Measurements from ENCODE around the gene PRF1.

Gene PRF1

DNA sequence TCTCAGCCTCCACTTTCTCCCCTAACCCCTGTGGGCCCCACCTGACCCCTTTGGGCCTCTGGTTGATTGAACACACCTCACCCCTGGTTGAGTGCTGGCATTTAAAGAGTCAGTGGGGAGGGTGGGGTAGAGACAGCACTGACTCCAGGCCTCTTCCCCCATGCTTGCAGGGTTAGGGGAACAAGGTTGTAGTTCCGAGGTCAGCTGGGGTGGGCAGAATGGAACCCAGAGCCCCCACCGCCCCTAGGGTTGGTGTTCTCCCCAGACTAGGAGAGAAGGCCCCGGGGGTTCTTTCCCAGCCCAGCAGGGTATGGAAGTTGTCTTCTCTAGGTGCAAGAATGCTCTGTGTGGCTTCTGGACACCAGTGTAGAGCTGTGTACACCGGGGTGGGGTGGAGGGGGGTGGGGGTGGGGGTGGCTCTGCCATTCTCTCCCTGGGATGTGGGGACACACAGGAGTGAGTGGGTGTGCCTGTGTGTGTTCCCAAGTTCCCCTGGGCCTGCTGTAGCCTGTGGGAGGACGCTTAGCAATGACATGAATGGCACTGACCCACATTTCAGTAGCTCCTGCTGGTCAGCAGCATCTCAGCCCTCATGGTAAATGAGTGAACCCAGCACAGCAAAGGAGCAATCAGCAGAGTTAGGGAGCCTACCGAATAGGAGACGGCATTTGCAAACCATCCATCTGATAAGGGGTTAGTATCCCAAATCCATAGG is 33.6 kb downstream of the PRF1 start:
- H3K4me1 ChIP-seq (ENCODE audit: control insufficient read depth in 1 of 2, insufficient read depth in 2 of 2, low read length in 2 of 2): no peaks in the 10 kb centered on the region
- H3K4me2 ChIP-seq (ENCODE audit: low read length): no peak overlapping the region
- no peak overlapping the region for H3K4ac ChIP-seq (ENCODE audit: low read depth, low read length)
- no peak overlapping the region for H4K8ac ChIP-seq (ENCODE audit: low read depth, low read length)
- H4K12ac ChIP-seq (ENCODE audit: low read depth, low read length): no peak overlapping the region
- no peak overlapping the region for H3K4me3 ChIP-seq (ENCODE audit: low read depth, low read length)
- no peak overlapping the region for H2AK5ac ChIP-seq (ENCODE audit: low read length)
- no peak overlapping the region for H2BK12ac ChIP-seq (ENCODE audit: low read length)
- H3K79me2 ChIP-seq (ENCODE audit: control insufficient read depth, insufficient read depth, low read length, poor library complexity): no peaks in the 10 kb centered on the region
- H3K9me3 ChIP-seq (ENCODE audit: insufficient read depth, low read depth, low read length): peaks cover 1% of the 10 kb centered on the region
- H2AFZ ChIP-seq (ENCODE audit: insufficient read depth, low read length, poor library complexity): no peak overlapping the region
- no CpG with 5 or more reads among the region's 7 CpGs for WGBS (ENCODE audit: extremely low coverage, insufficient coverage, insufficient read length)
- H3K79me1 ChIP-seq (ENCODE audit: low read length): no peaks in the 10 kb centered on the region
- no peaks in the 10 kb centered on the region for H3K27me3 ChIP-seq (ENCODE audit: insufficient read depth, low read length)
- H3K27ac ChIP-seq (ENCODE audit: low read depth, low read length): no peak overlapping the region
- no peak overlapping the region for H3K23ac ChIP-seq (ENCODE audit: low read length)
- H4K91ac ChIP-seq (ENCODE audit: low read depth, low read length): no peak overlapping the region
- no peak overlapping the region for H3K9ac ChIP-seq (ENCODE audit: low read length)
- no peaks in the 10 kb centered on the region for H3K36me3 ChIP-seq (ENCODE audit: control insufficient read depth in 1 of 2, insufficient read depth in 2 of 2, low read length in 2 of 2)
- no peak overlapping the region for H2BK5ac ChIP-seq (ENCODE audit: low read depth, low read length, poor library complexity)
- H3K18ac ChIP-seq (ENCODE audit: low read length): no peak overlapping the region
- H2BK120ac ChIP-seq (ENCODE audit: insufficient read depth, low read length, poor library complexity): no peak overlapping the region
- no peak for DNase-seq
- no peak overlapping the region for H3K14ac ChIP-seq (ENCODE audit: low read length)

DNA sequence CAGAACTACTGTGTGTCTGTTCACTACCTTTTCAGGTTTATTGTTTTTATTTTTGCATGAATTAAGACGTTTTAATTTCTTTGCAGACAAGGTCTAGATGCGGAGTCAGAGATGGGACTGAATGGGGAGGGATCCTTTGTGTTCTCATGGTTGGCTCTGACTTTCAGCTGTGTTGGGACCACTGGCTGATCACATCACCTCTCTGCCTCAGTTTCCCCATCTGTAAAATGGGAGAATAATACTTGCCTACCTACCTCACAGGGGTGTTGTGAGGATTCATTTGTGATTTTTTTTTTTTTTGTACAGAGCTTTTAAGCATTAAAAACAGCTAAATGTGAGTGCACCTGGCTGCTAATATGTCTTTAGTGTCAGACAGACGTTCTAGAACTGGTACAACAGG is 34.4 kb downstream of the PRF1 start:
- no peak overlapping the region for H4K12ac ChIP-seq (ENCODE audit: low read depth, low read length)
- H3K4ac ChIP-seq (ENCODE audit: low read depth, low read length): no peak overlapping the region
- H3K9ac ChIP-seq (ENCODE audit: low read length): no peak overlapping the region
- H3K27me3 ChIP-seq (ENCODE audit: insufficient read depth, low read length): no peaks in the 10 kb centered on the region
- H3K36me3 ChIP-seq (ENCODE audit: control insufficient read depth in 1 of 2, insufficient read depth in 2 of 2, low read length in 2 of 2): no peaks in the 10 kb centered on the region
- H2AK5ac ChIP-seq (ENCODE audit: low read length): no peak overlapping the region
- no peak overlapping the region for H3K4me3 ChIP-seq (ENCODE audit: low read depth, low read length)
- H3K9me3 ChIP-seq (ENCODE audit: insufficient read depth, low read depth, low read length): peaks cover 1% of the 10 kb centered on the region
- H3K23ac ChIP-seq (ENCODE audit: low read length): no peak overlapping the region
- no peak overlapping the region for H3K14ac ChIP-seq (ENCODE audit: low read length)
- no peak overlapping the region for H3K4me2 ChIP-seq (ENCODE audit: low read length)
- no peaks in the 10 kb centered on the region for H3K79me2 ChIP-seq (ENCODE audit: control insufficient read depth, insufficient read depth, low read length, poor library complexity)
- H2BK12ac ChIP-seq (ENCODE audit: low read length): no peak overlapping the region
- H2BK120ac ChIP-seq (ENCODE audit: insufficient read depth, low read length, poor library complexity): no peak overlapping the region
- no peaks in the 10 kb centered on the region for H3K79me1 ChIP-seq (ENCODE audit: low read length)
- no CpG with 5 or more reads among the region's 3 CpGs for WGBS (ENCODE audit: extremely low coverage, insufficient coverage, insufficient read length)
- no peak overlapping the region for H3K18ac ChIP-seq (ENCODE audit: low read length)
- no peak overlapping the region for H3K27ac ChIP-seq (ENCODE audit: low read depth, low read length)
- H3K4me1 ChIP-seq (ENCODE audit: control insufficient read depth in 1 of 2, insufficient read depth in 2 of 2, low read length in 2 of 2): no peaks in the 10 kb centered on the region
- no peak overlapping the region for H2AFZ ChIP-seq (ENCODE audit: insufficient read depth, low read length, poor library complexity)
- no peak overlapping the region for H4K8ac ChIP-seq (ENCODE audit: low read depth, low read length)
- DNase-seq: no peak
- H2BK5ac ChIP-seq (ENCODE audit: low read depth, low read length, poor library complexity): no peak overlapping the region
- H4K91ac ChIP-seq (ENCODE audit: low read depth, low read length): no peak overlapping the region

DNA sequence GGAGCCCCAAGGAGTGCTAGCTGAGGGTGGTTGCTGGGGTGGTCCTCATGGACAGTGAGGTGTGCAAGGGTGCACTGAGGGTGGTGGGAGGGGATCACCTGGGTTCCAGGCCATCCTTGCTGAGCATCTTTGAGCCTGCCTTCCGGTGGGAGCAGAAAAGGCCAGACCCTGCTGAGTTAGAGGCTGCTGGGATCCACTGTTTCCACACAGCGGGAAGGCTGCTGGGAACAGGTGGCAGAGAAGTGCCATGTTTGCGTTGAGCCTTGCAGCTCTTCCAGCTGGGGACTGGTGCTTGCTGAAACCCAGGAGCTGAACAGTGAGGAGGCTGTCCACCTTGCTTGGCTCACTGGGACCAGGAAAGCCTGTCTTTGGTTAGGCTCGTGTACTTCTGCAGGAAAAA is 34.9 kb downstream of the PRF1 start:
- whole genome bisulfite sequencing (ENCODE audit: extremely low coverage, insufficient coverage, insufficient read length): no CpG with 5 or more reads among the region's 4 CpGs
- H4K91ac ChIP-seq (ENCODE audit: low read depth, low read length): no peak overlapping the region
- no peak for DNase-seq
- no peak overlapping the region for H2AK5ac ChIP-seq (ENCODE audit: low read length)
- H3K4me2 ChIP-seq (ENCODE audit: low read length): no peak overlapping the region
- no peak overlapping the region for H2BK5ac ChIP-seq (ENCODE audit: low read depth, low read length, poor library complexity)
- no peaks in the 10 kb centered on the region for H3K79me1 ChIP-seq (ENCODE audit: low read length)
- H3K4me1 ChIP-seq (ENCODE audit: control insufficient read depth in 1 of 2, insufficient read depth in 2 of 2, low read length in 2 of 2): no peaks in the 10 kb centered on the region
- no peak overlapping the region for H3K14ac ChIP-seq (ENCODE audit: low read length)
- H3K18ac ChIP-seq (ENCODE audit: low read length): no peak overlapping the region
- H4K8ac ChIP-seq (ENCODE audit: low read depth, low read length): no peak overlapping the region
- no peak overlapping the region for H2BK120ac ChIP-seq (ENCODE audit: insufficient read depth, low read length, poor library complexity)
- no peaks in the 10 kb centered on the region for H3K27me3 ChIP-seq (ENCODE audit: insufficient read depth, low read length)
- H3K27ac ChIP-seq (ENCODE audit: low read depth, low read length): no peak overlapping the region
- H3K79me2 ChIP-seq (ENCODE audit: control insufficient read depth, insufficient read depth, low read length, poor library complexity): no peaks in the 10 kb centered on the region
- no peak overlapping the region for H2AFZ ChIP-seq (ENCODE audit: insufficient read depth, low read length, poor library complexity)
- H3K4ac ChIP-seq (ENCODE audit: low read depth, low read length): no peak overlapping the region
- H4K12ac ChIP-seq (ENCODE audit: low read depth, low read length): no peak overlapping the region
- H3K9ac ChIP-seq (ENCODE audit: low read length): no peak overlapping the region
- H3K23ac ChIP-seq (ENCODE audit: low read length): no peak overlapping the region
- H2BK12ac ChIP-seq (ENCODE audit: low read length): no peak overlapping the region
- H3K9me3 ChIP-seq (ENCODE audit: insufficient read depth, low read depth, low read length): peaks cover 1% of the 10 kb centered on the region
- H3K36me3 ChIP-seq (ENCODE audit: control insufficient read depth in 1 of 2, insufficient read depth in 2 of 2, low read length in 2 of 2): no peaks in the 10 kb centered on the region
- H3K4me3 ChIP-seq (ENCODE audit: low read depth, low read length): peak overlapping the region; percentile 8

DNA sequence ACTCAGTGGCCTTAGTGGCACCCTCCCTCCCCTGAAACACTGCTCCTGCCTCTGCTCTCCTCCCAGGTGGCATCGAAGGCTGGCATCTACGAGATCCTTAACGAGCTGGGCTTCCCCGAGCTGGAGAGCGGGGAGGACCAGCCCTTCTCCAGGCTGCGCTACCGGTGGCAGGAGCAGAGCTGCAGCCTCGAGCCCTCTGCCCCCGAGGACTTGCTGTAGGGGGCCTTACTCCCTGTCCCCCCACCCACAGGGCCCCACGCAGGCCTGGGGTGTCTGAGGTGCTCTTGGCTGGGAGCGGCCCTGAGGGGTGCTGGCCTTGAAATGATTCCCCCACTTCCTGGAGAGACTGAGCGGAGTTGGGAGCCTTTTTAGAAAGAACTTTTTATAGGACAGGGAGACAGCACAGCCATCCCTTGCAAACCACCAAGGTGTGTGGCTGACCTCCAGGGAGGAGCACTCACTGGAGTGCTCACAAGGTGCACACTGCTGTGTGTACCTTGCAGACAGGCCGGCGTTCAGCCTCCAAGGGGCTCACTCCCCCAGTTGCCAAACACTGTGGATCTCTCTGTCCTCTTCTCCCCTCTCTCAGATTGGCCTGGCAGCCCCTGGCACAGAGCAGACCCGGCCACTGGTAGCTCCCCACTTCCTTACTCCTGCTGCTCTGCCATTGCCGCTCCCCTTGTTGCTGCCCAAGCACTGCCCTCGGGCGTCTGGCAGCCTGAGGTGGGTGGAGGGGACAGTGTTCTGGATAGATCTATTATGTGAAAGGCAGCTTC is 35.8 kb downstream of the PRF1 start:
- Histone ChIP-seq H3K4me2 (ENCODE audit: low read length) (no peak overlapping the region), H2BK120ac (ENCODE audit: insufficient read depth, low read length, poor library complexity) (no peak overlapping the region), H4K8ac (ENCODE audit: low read depth, low read length) (no peak overlapping the region), H2BK12ac (ENCODE audit: low read length) (no peak overlapping the region), H3K14ac (ENCODE audit: low read length) (no peak overlapping the region), H3K36me3 (ENCODE audit: control insufficient read depth in 1 of 2, insufficient read depth in 2 of 2, low read length in 2 of 2) (no peaks in the 10 kb centered on the region), H4K12ac (ENCODE audit: low read depth, low read length) (no peak overlapping the region), H3K23ac (ENCODE audit: low read length) (no peak overlapping the region), H3K9me3 (ENCODE audit: insufficient read depth, low read depth, low read length) (no peaks in the 10 kb centered on the region), H3K79me2 (ENCODE audit: control insufficient read depth, insufficient read depth, low read length, poor library complexity) (no peaks in the 10 kb centered on the region), H3K4me3 (ENCODE audit: low read depth, low read length) (no peak overlapping the region), H3K9ac (ENCODE audit: low read length) (no peak overlapping the region), H3K4me1 (ENCODE audit: control insufficient read depth in 1 of 2, insufficient read depth in 2 of 2, low read length in 2 of 2) (no peaks in the 10 kb centered on the region), H3K79me1 (ENCODE audit: low read length) (no peaks in the 10 kb centered on the region), H3K27ac (ENCODE audit: low read depth, low read length) (no peak overlapping the region), H4K91ac (ENCODE audit: low read depth, low read length) (no peak overlapping the region), H2AK5ac (ENCODE audit: low read length) (no peak overlapping the region), H2AFZ (ENCODE audit: insufficient read depth, low read length, poor library complexity) (no peak overlapping the region), H3K4ac (ENCODE audit: low read depth, low read length) (no peak overlapping the region), H3K27me3 (ENCODE audit: insufficient read depth, low read length) (no peaks in the 10 kb centered on the region), H3K18ac (ENCODE audit: low read length) (no peak overlapping the region), H2BK5ac (ENCODE audit: low read depth, low read length, poor library complexity) (no peak overlapping the region)
- WGBS (ENCODE audit: extremely low coverage, insufficient coverage, insufficient read length): no CpG with 5 or more reads among the region's 18 CpGs
- DNase-seq: no peak
